Effector memory CD8-positive, alpha-beta T cell (primary cell): ENCODE data around the gene TCERG1L.
"Not testable (repeated sequence)": the region's sequence is repeated elsewhere in the genome, so short reads cannot be mapped to it uniquely, and the experiment has no call there.

Experiments
- ATAC-seq: fragments of 150-1000 bp; cut with Tn5 transposase; replicated peaks from 2 replicates; pipeline ENCODE4 v1.10.0; 2021; ENCODE audit warnings: mild to moderate bottlenecking, moderate library complexity
- DNase-seq, 3 experiments: peaks; one replicate each; pipeline ENCODE4 v3.0.0; 2021
- H3K27ac Mint-ChIP-seq, 2 donors: one replicate each; pipeline ENCODE4 v1.8.0; 2022; ENCODE audit warnings: mild to moderate bottlenecking in 2 of 2, mixed read lengths in 2 of 2, moderate library complexity in 2 of 2
- H3K27me3 Mint-ChIP-seq, 2 donors: one replicate each; pipeline ENCODE4 v1.8.0; 2022; ENCODE audit warnings: mixed read lengths in 2 of 2
- H3K36me3 Mint-ChIP-seq: one replicate; pipeline ENCODE4 v1.8.0; 2022; ENCODE audit warnings: mild to moderate bottlenecking, moderate library complexity, mixed read lengths; ENCODE audit not compliant: insufficient read depth
- H3K4me1 Mint-ChIP-seq, 2 donors: one replicate each; pipeline ENCODE4 v1.8.0; 2022; ENCODE audit warnings: low read depth in 2 of 2, mixed read lengths in 2 of 2
- H3K4me3 Mint-ChIP-seq, 2 donors: one replicate each; pipeline ENCODE4 v1.8.0; 2022; ENCODE audit warnings: mild to moderate bottlenecking in 2 of 2, mixed read lengths in 2 of 2, moderate library complexity in 2 of 2
- H3K9me3 Mint-ChIP-seq, 2 donors: one replicate each; pipeline ENCODE4 v1.8.0; 2022; ENCODE audit warnings: mixed read lengths in 2 of 2

Gene TCERG1L

DNA sequence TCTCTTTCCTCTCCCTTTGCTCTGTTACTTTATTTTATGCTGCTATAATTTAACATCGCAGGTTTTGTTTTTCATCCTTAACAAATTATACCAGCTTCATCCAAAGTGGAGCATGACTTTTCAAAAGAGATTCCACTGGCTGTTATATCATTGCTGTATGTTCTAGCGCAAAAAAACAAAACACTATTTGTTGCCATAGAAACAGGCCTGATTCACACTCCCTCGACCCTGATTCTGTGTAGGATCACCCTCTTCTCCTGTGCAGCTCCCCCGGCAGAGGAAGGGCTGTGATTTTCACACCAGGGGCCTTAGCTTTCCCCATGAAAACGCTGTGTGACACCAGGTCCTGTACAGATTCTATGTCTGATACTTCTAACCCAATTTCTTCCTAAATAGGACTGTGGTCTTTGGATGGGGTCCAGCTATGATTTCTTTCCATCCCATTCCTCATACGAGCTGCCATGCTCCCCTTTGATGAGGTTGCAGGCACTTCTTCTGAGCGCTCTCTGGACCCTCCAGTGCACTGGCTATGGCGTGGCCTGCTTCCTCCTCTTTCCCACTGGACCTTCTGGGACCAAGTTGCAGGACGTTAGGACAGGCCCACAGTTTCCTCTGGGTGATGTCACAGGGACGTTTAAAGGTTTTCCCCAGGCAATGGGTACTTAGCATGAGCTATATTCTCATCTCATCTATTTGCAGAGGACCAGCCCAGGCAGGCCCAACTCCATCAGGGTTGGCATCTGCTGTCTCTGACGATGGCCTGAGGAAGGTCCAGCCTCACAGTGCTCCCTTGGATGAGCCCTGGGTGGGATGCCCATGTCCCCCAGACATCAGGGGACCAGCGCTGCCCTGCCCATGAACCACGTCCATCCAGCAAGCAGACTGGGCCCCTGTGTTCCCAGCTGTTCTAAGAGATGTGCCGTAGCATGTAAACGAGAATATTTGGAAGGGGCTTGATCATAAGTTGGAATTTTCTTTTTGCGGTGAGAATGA is 210.8 kb downstream of the TCERG1L start:
- H3K27ac Mint-ChIP-seq, H3K9me3 Mint-ChIP-seq: not testable (repeated sequence)

DNA sequence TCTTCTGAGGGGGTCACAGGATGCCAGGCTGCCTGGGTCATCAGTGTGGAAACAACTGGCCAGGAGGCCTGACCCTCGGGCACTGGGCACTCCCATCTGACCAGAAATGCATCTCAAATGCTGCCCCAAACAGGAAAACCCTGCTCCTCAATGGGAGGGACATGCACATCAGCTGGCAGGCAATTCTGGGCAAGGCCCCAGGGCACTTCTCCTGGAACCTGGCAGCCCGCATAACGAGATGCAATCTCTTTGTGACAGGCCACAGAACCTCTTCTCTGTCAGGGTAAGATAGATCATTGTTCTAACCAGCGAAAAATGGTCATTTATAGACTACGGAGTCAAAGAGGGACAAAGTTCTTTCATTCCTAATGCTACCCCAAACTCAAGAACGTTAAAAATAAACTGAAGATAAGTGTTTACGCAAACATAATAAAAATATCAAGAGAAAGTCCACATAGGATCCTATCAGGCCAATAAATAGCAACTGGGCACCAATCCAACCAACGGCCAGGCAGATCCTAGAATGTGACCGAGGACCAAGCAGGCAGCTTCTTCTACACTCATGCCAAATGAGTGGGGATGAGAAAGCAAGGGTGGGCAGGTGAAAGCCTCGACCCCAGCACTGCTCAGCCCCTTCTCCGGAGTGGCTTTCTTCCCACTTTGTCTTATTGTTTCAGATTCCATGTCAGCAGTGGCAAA is 212.3 kb downstream of the TCERG1L start:
- Mint-ChIP-seq H3K9me3 (no peaks in the 10 kb centered on the region), H3K4me1 (no peaks in the 10 kb centered on the region), H3K4me3 (no peak overlapping the region), H3K27ac (no peak overlapping the region), H3K27me3 (no peaks in the 10 kb centered on the region), H3K36me3 (no peaks in the 10 kb centered on the region)
- DNase-seq (no peak), ATAC-seq (no peak)

More for the DNA sequence above, 210.8 kb downstream of the TCERG1L start:
- not testable (repeated sequence) for H3K27me3 Mint-ChIP-seq, H3K36me3 Mint-ChIP-seq, ATAC-seq, H3K4me1 Mint-ChIP-seq, DNase-seq, H3K4me3 Mint-ChIP-seq

GRCh38 chr10:131098416-131098952 is 213.0 kb downstream of the TCERG1L start:
- ATAC-seq: no peak
- no peaks in the 10 kb centered on the region for H3K9me3 Mint-ChIP-seq
- DNase-seq: no peak
- H3K4me1 Mint-ChIP-seq: no peaks in the 10 kb centered on the region
- no peak overlapping the region for H3K27ac Mint-ChIP-seq
- no peaks in the 10 kb centered on the region for H3K27me3 Mint-ChIP-seq
- no peak overlapping the region for H3K4me3 Mint-ChIP-seq
- H3K36me3 Mint-ChIP-seq: no peaks in the 10 kb centered on the region

DNA sequence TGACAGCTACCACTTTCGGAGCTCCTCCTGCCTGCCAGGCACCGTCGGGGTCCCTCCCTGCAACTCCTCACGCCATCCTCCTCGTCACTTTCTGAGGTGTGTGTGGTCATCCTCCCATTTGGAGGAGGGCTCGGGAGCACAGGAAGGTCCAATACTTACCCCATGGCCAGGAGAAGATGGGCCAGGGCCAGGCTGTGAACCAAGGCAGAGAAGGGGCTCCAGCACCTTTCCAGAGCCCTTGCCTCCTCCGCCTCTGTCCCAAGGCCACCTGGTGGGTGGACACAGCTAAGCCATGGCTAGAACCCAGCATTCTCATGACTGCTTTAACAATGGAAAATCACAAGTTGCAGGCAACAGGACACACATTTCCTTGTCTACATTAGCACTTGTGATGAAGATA is 215.5 kb downstream of the TCERG1L start:
- DNase-seq: no peak
- H3K4me3 Mint-ChIP-seq: no peak overlapping the region
- H3K27me3 Mint-ChIP-seq: no peaks in the 10 kb centered on the region
- H3K36me3 Mint-ChIP-seq: no peaks in the 10 kb centered on the region
- no peak overlapping the region for H3K27ac Mint-ChIP-seq
- no peaks in the 10 kb centered on the region for H3K9me3 Mint-ChIP-seq
- ATAC-seq: no peak
- no peaks in the 10 kb centered on the region for H3K4me1 Mint-ChIP-seq

GRCh38 chr10:131095313-131095580 is 216.3 kb downstream of the TCERG1L start:
- Mint-ChIP-seq H3K4me3 (no peak overlapping the region), H3K4me1 (no peaks in the 10 kb centered on the region), H3K27me3 (no peaks in the 10 kb centered on the region), H3K27ac (no peak overlapping the region), H3K9me3 (no peaks in the 10 kb centered on the region), H3K36me3 (no peaks in the 10 kb centered on the region)
- no peak for ATAC-seq
- no peak for DNase-seq

DNA sequence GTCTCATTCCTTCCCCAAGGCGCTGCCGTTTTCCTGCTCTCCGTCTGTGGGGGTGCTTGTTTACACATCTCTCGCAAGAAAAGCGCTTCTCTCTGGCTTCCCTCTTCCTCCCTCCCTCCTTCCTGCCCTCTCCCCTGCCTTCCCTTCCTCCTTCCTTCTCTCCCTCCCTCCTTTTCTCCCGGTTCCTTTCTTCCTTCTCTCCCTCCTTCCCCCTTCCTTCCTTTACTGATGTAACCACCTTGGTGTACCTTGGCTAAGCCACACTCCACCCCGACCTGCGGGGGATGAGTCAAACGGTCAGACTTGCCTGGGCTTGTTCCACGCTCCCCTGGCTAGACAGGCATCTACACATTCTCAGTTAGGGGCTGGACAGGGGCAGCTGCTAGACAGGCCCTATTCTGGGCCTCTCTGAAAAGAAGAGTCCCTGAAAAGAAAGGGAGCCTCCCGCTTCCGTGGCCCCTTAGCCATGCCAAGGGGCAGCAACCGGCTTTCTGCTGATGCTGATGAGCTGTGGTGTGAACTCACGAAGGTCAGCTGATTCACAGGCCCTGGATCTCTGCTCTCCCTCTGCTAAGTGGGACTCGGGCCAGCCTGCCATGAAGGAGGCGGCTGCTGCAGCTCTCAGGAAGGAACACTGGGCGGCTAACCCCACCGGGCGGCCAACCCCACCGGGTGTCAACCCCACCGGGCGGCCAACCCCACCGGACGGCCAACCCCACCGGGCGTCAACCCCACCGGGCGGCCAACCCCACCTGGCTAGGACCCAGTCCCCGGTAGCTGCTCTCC is 216.8 kb downstream of the TCERG1L start:
- ATAC-seq: no peak
- Mint-ChIP-seq H3K36me3 (no peaks in the 10 kb centered on the region), H3K4me1 (no peaks in the 10 kb centered on the region), H3K9me3 (no peaks in the 10 kb centered on the region), H3K27me3 (no peaks in the 10 kb centered on the region), H3K27ac (no peak overlapping the region), H3K4me3 (no peak overlapping the region)
- DNase-seq: no peak

DNA sequence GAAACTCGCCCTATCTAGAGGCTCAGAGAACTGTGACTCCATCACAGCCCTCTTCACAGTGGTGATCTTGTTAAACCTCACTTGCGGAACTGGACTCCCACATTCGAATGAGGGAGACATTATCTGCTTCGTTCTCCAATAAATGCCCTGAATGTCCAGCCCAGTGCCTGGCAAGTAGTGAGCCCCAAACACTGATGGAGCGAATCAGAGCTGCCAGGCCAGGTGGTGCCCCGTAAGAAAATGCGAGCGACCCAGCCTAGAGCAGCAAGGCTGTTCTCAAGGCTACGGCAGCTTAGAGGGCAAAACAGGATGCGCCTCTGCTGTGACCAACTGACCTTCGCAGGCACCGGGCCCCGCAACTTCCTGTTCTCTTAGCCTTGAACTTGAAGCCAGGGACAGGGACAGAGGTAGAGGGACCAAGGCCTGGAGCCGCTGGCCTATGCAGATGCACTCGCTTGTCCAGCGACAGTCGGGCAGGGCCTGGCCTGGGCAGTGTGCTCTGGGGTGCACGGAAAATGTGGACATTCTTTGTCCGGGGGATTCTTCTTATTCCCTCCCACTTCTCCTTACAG is 217.6 kb downstream of the TCERG1L start:
- no peaks in the 10 kb centered on the region for H3K4me1 Mint-ChIP-seq
- no peak for ATAC-seq
- no peak overlapping the region for H3K27ac Mint-ChIP-seq
- no peak for DNase-seq
- H3K4me3 Mint-ChIP-seq: no peak overlapping the region
- H3K9me3 Mint-ChIP-seq: no peaks in the 10 kb centered on the region
- H3K27me3 Mint-ChIP-seq: no peaks in the 10 kb centered on the region
- no peaks in the 10 kb centered on the region for H3K36me3 Mint-ChIP-seq

DNA sequence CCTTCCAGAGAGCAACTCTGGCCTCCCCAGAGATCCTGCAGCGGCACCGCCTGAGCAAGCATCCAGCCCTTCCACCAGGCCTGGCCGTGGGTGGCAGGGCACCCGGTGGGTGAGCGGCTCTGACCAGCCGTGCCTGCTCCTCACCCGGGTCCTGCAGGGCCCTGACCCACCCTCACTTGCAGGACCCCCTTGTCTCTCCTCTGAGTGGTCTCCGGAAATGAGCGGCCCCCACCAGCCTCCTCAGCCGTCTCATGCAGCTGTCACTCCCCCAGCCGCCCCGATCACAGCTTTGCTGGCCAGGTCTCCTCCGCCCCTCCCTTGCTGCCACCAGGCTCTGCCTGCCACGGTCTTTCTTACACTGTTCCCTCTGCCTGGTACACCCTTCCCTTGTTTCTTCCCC is 218.2 kb downstream of the TCERG1L start:
- Mint-ChIP-seq H3K36me3 (no peaks in the 10 kb centered on the region), H3K4me1 (no peaks in the 10 kb centered on the region), H3K4me3 (no peak overlapping the region), H3K9me3 (no peaks in the 10 kb centered on the region), H3K27ac (no peak overlapping the region), H3K27me3 (no peaks in the 10 kb centered on the region)
- ATAC-seq (no peak), DNase-seq (no peak)

DNA sequence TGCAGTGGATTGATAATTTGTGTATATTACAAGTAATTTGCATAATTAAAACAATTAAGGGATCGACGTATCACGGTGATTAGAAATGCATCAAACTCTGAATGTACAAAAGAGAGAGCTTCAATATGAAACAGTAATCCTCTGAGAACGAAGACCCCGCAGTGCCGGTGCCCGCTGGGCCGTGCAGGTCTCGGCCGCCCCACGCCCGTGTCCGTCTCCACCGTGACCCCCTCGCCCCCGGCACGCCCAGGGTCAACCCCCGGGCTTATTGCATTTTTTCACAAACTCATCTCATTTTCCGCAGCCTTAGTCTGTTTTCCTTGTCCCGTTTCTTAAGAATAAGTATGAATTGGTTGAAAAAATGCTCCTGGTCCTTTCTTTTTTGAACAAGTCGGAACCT is 218.6 kb downstream of the TCERG1L start:
- H3K36me3 Mint-ChIP-seq: no peaks in the 10 kb centered on the region
- DNase-seq: no peak
- no peaks in the 10 kb centered on the region for H3K4me1 Mint-ChIP-seq
- ATAC-seq: no peak
- H3K27ac Mint-ChIP-seq: no peak overlapping the region
- H3K9me3 Mint-ChIP-seq: no peaks in the 10 kb centered on the region
- no peaks in the 10 kb centered on the region for H3K27me3 Mint-ChIP-seq
- H3K4me3 Mint-ChIP-seq: no peak overlapping the region

GRCh38 chr10:131092386-131092785 is 219.1 kb downstream of the TCERG1L start:
- Mint-ChIP-seq H3K27ac (no peak overlapping the region), H3K4me3 (no peak overlapping the region)
- no peak for ATAC-seq

GRCh38 chr10:131091682-131092081 is 219.8 kb downstream of the TCERG1L start:
- H3K27ac Mint-ChIP-seq: no peak overlapping the region
- ATAC-seq (no peak), DNase-seq (no peak)
- H3K4me3 Mint-ChIP-seq: no peak overlapping the region
- no peaks in the 10 kb centered on the region for H3K9me3 Mint-ChIP-seq
- H3K27me3 Mint-ChIP-seq: no peaks in the 10 kb centered on the region
- H3K4me1 Mint-ChIP-seq: no peaks in the 10 kb centered on the region
- no peaks in the 10 kb centered on the region for H3K36me3 Mint-ChIP-seq

More at GRCh38 chr10:131092386-131092785, 219.1 kb downstream of the TCERG1L start:
- H3K9me3 Mint-ChIP-seq: no peaks in the 10 kb centered on the region
- no peaks in the 10 kb centered on the region for H3K4me1 Mint-ChIP-seq
- no peaks in the 10 kb centered on the region for H3K36me3 Mint-ChIP-seq
- no peak for DNase-seq
- no peaks in the 10 kb centered on the region for H3K27me3 Mint-ChIP-seq

- no peaks in the 10 kb centered on the region for H3K27me3 Mint-ChIP-seq
- no peaks in the 10 kb centered on the region for H3K4me1 Mint-ChIP-seq
- no peak for ATAC-seq
- H3K27ac Mint-ChIP-seq: no peak overlapping the region
- no peaks in the 10 kb centered on the region for H3K36me3 Mint-ChIP-seq
- no peak for DNase-seq
- no peaks in the 10 kb centered on the region for H3K9me3 Mint-ChIP-seq
- H3K4me3 Mint-ChIP-seq: no peak overlapping the region
These were observed 220.5 kb downstream of the TCERG1L start for GRCh38 chr10:131090761-131091661.
